GM23338 (cell line): ENCODE measurements around the gene DDX20. TPM values are rescaled to one million over a fixed set of nuclear protein-coding genes. Genes with fewer than 3 reads are reported as not detected.

Source experiments
- ATAC-seq: fragments of 200-7000 bp; cut with Tn5 transposase; 3 replicates; pipeline ENCODE4 v1.9.1; 2020
- DNase-seq: peaks from one replicate; pipeline ENCODE4 v3.0.0-alpha.2; 2015; ENCODE audit warnings: low spot score
- H2AFZ ChIP-seq: fragments of 200-600 bp; sonication (generic); 2 replicates; pipeline ENCODE4 v1.8.0; 2016; ENCODE audit warnings: antibody characterized with exemption, mild to moderate bottlenecking, moderate library complexity
- H3F3A ChIP-seq: fragments of 200-600 bp; sonication (generic); replicated peaks from 2 replicates; pipeline ENCODE4 v1.8.0; 2017; ENCODE audit warnings: antibody characterized with exemption, mixed run types, low read depth
- H3K27ac ChIP-seq: fragments of 200-600 bp; sonication (generic); 2 replicates; pipeline ENCODE4 v1.6.1; 2016; ENCODE audit warnings: low read depth
- H3K27me3 ChIP-seq: fragments of 200-600 bp; sonication (generic); 2 replicates; pipeline ENCODE4 v1.8.0; 2016; ENCODE audit warnings: mild to moderate bottlenecking, mixed run types, moderate library complexity; ENCODE audit not compliant: insufficient read depth
- H3K36me3 ChIP-seq: fragments of 200-600 bp; sonication (generic); 2 replicates; pipeline ENCODE4 v1.8.0; 2016; ENCODE audit warnings: mild to moderate bottlenecking; ENCODE audit not compliant: insufficient read depth
- H3K4me1 ChIP-seq: fragments of 200-600 bp; sonication (generic); 2 replicates; pipeline ENCODE4 v1.8.0; 2016; ENCODE audit warnings: mild to moderate bottlenecking, moderate library complexity; ENCODE audit not compliant: insufficient read depth
- H3K4me2 ChIP-seq: fragments of 200-600 bp; sonication (generic); 2 replicates; pipeline ENCODE4 v1.7.1; 2017; ENCODE audit warnings: mixed run types
- H3K4me3 ChIP-seq: fragments of 200-600 bp; sonication (generic); 2 replicates; pipeline ENCODE4 v1.6.1; 2016; ENCODE audit warnings: mixed run types
- H3K79me2 ChIP-seq: fragments of 200-600 bp; sonication (generic); replicated peaks from 2 replicates; pipeline ENCODE4 v1.8.0; 2017; ENCODE audit warnings: mild to moderate bottlenecking; ENCODE audit not compliant: insufficient read depth
- H3K9me2 ChIP-seq: fragments of 200-600 bp; sonication (generic); 2 replicates; pipeline ENCODE4 v1.8.0; 2017; ENCODE audit not compliant: insufficient read depth
- H4K20me1 ChIP-seq: fragments of 200-600 bp; sonication (generic); replicated peaks from 2 replicates; pipeline ENCODE4 v1.8.0; 2017; ENCODE audit warnings: mild to moderate bottlenecking; ENCODE audit not compliant: insufficient read depth
- H3K27ac Mint-ChIP-seq: 2 replicates; pipeline ENCODE4 v1.8.0; 2020; ENCODE audit warnings: inconsistent platforms, mild to moderate bottlenecking, moderate library complexity, mixed read lengths
- H3K27me3 Mint-ChIP-seq: 3 replicates; pipeline ENCODE4 v1.8.0; 2022; ENCODE audit warnings: low read depth, mild to moderate bottlenecking, moderate library complexity, mixed read lengths, inconsistent platforms; ENCODE audit not compliant: insufficient read depth, poor library complexity
- H3K36me3 Mint-ChIP-seq: 3 replicates; pipeline ENCODE4 v1.8.0; 2021; ENCODE audit warnings: low read depth, mild to moderate bottlenecking, inconsistent platforms, moderate library complexity, mixed read lengths
- H3K4me1 Mint-ChIP-seq: 3 replicates; pipeline ENCODE4 v1.8.0; 2020; ENCODE audit warnings: mild to moderate bottlenecking, inconsistent platforms, mixed read lengths
- H3K4me3 Mint-ChIP-seq: 3 replicates; pipeline ENCODE4 v1.8.0; 2021; ENCODE audit warnings: moderate library complexity, mild to moderate bottlenecking, inconsistent platforms, mixed read lengths
- H3K9me3 Mint-ChIP-seq: 3 replicates; pipeline ENCODE4 v1.8.0; 2020; ENCODE audit warnings: moderate library complexity, mild to moderate bottlenecking, inconsistent platforms, mixed read lengths
- EZH2 ChIP-seq: fragments of 200-600 bp; sonication (generic); IDR thresholded peaks from one replicate; pipeline ENCODE4 v1.8.0; 2017; ENCODE audit warnings: antibody characterized with exemption, mild to moderate bottlenecking, low read depth; ENCODE audit not compliant: unreplicated experiment
- EZH2phosphoT487 ChIP-seq: fragments of 200-600 bp; sonication (generic); IDR thresholded peaks from one replicate; pipeline ENCODE4 v1.8.1; 2018; ENCODE audit warnings: antibody characterized with exemption; ENCODE audit not compliant: unreplicated experiment
- JUNB ChIP-seq: IDR thresholded peaks from one replicate; pipeline ENCODE4 v1.6.1; 2016; ENCODE audit warnings: antibody characterized with exemption; ENCODE audit not compliant: unreplicated experiment
- NANOG ChIP-seq: IDR thresholded peaks from 2 replicates; pipeline ENCODE4 v1.6.1; 2016; ENCODE audit warnings: antibody characterized with exemption, borderline replicate concordance
- POLR2AphosphoS5 ChIP-seq: IDR thresholded peaks from 2 replicates; pipeline ENCODE4 v1.6.1; 2016; ENCODE audit warnings: antibody characterized with exemption, low read depth
- STAT1 ChIP-seq: IDR thresholded peaks from one replicate; pipeline ENCODE4 v1.6.1; 2016; ENCODE audit warnings: antibody characterized with exemption; ENCODE audit not compliant: unreplicated experiment
- ZNF114 ChIP-seq: fragments of 250-450 bp; sonication (Bioruptor Pico); IDR thresholded peaks from 2 replicates; pipeline ENCODE4 v1.5.0; 2020; ENCODE audit warnings: mild to moderate bottlenecking, moderate library complexity
- ZNF331 ChIP-seq: fragments of 250-450 bp; sonication (Bioruptor Pico); IDR thresholded peaks from 2 replicates; pipeline ENCODE4 v1.5.0; 2020; ENCODE audit warnings: low read depth, mild to moderate bottlenecking, moderate library complexity
- polyA plus RNA-seq: library from polyadenylated mRNA; unstranded; fragments of >200 nt; fragmentation: Nextera tagmentation; extraction: Ambion mirVana; gene quantifications from 2 replicates; pipeline ENCODE4 v1.2.1, GENCODE V29; 2016
- total RNA-seq: library from RNA; depleted of rRNA; stranded (reverse); fragments of >200 nt; shearing (Covaris generic); gene quantifications from 2 replicates; pipeline ENCODE4 v1.2.3, GENCODE V29; 2014
- TF ChIP-seq, protein P1 (sequence below), 2 experiments: fragments of 200-600 bp in 1 of 2; sonication (generic) in 1 of 2; conservative IDR thresholded peaks; 2 replicates each; pipeline versions ENCODE4 v1.5.1 to v1.6.1; 2016 to 2017; ENCODE audit warnings: antibody characterized with exemption in 2 of 2, low read depth in 2 of 2, mild to moderate bottlenecking in 2 of 2, moderate library complexity in 1 of 2
- TF ChIP-seq, protein P2 (sequence below): IDR thresholded peaks from one replicate; pipeline ENCODE4 v1.6.1; 2018; ENCODE audit warnings: antibody characterized with exemption; ENCODE audit not compliant: unreplicated experiment
- TF ChIP-seq, protein P3 (sequence below): IDR thresholded peaks from 2 replicates; pipeline ENCODE4 v1.6.1; 2016; ENCODE audit warnings: antibody characterized with exemption

Gene DDX20
- total and polyA plus RNA-seq, 2 experiments from 2014 or later: 11.9 to 54.4 TPM

DNA sequence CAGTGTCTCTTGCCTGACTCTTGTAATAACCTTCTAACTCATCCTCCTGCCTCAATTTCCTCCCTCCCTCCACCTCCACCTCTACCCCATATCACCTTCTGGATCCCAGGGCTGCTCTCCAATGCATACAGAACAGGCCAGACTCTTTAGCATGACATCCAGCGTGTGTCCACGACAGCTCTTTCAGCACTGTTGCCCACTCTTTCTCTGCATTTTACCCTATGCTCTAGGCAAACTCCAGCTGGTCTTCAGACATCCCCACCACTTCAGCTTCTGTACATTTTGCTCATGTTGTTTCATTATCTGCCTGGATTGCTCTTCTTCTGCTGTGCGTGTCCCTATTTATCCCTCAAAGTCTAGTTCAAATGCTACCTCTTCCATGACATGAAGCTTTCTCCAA lies 21.3 kb upstream of the DDX20 start:
- Histone ChIP-seq H2AFZ (no peak overlapping the region), H3K27me3 (no peaks in the 10 kb centered on the region), H3K36me3 (no peaks in the 10 kb centered on the region), H3K79me2 (peaks cover 48% of the 10 kb centered on the region), H3K4me3 (no peak overlapping the region), H3K9me2 (no peaks in the 10 kb centered on the region), H4K20me1 (peaks cover 18% of the 10 kb centered on the region), H3K4me2 (no peak overlapping the region), H3F3A (peaks cover 18% of the 10 kb centered on the region), H3K27ac (no peak overlapping the region), H3K4me1 (peaks cover 45% of the 10 kb centered on the region)
- Mint-ChIP-seq H3K27me3 (peaks cover 9% of the 10 kb centered on the region), H3K27ac (no peak overlapping the region), H3K36me3 (peaks cover 7% of the 10 kb centered on the region; the same call in 1 of the 3 replicates), H3K9me3 (no peaks in the 10 kb centered on the region; the same call in 2 of the 3 replicates), H3K4me1 (peaks cover 22% of the 10 kb centered on the region), H3K4me3 (no peak overlapping the region)
- ATAC-seq (no peak), DNase-seq (no peak)
- TF ChIP-seq EZH2 (no peak), NANOG (no peak), JUNB (no peak), EZH2phosphoT487 (no peak)
- TF ChIP-seq, protein P1, sequence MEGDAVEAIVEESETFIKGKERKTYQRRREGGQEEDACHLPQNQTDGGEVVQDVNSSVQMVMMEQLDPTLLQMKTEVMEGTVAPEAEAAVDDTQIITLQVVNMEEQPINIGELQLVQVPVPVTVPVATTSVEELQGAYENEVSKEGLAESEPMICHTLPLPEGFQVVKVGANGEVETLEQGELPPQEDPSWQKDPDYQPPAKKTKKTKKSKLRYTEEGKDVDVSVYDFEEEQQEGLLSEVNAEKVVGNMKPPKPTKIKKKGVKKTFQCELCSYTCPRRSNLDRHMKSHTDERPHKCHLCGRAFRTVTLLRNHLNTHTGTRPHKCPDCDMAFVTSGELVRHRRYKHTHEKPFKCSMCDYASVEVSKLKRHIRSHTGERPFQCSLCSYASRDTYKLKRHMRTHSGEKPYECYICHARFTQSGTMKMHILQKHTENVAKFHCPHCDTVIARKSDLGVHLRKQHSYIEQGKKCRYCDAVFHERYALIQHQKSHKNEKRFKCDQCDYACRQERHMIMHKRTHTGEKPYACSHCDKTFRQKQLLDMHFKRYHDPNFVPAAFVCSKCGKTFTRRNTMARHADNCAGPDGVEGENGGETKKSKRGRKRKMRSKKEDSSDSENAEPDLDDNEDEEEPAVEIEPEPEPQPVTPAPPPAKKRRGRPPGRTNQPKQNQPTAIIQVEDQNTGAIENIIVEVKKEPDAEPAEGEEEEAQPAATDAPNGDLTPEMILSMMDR (conservative IDR thresholded peaks at IDR 0.05; ENCODE audit: low read depth in 2 of 2): no peak

DNA sequence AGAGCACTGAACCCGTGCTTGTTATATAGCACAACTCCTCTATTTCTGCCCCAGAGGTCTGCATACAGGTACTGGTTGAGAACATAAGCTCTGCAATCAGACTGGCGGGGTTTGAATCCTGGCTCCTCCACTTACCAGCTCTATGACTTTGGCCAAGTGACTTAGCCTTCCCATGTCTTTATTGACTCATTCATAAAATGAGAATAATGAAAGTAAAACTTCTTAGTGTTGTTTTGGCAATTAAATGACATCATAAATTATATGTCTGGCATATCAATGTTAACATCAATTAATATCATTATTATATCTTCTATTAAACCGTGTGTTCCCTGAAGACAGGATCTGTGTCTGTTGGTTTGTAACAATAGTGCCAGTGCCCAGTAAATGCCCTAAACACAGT lies 20.8 kb upstream of the DDX20 start:
- Histone ChIP-seq H2AFZ (no peak overlapping the region), H3K9me2 (no peaks in the 10 kb centered on the region), H4K20me1 (peaks cover 18% of the 10 kb centered on the region), H3K4me1 (peaks cover 45% of the 10 kb centered on the region), H3K27me3 (no peaks in the 10 kb centered on the region), H3F3A (peaks cover 22% of the 10 kb centered on the region), H3K36me3 (no peaks in the 10 kb centered on the region), H3K4me3 (no peak overlapping the region), H3K79me2 (peaks cover 48% of the 10 kb centered on the region), H3K4me2 (peak overlapping the region; percentile 95; the same call in 1 of the 2 replicates), H3K27ac (no peak overlapping the region)
- ATAC-seq: no peak
- H3K27me3 Mint-ChIP-seq: peaks cover 9% of the 10 kb centered on the region
- no peak for DNase-seq
- no peak overlapping the region for H3K4me3 Mint-ChIP-seq
- H3K4me1 Mint-ChIP-seq: peaks cover 18% of the 10 kb centered on the region
- H3K27ac Mint-ChIP-seq: no peak overlapping the region
- no peaks in the 10 kb centered on the region; the same call in 2 of the 3 replicates for H3K9me3 Mint-ChIP-seq
- no peak for TF ChIP-seq POLR2AphosphoS5
- no peak for TF ChIP-seq NANOG
- peaks cover 7% of the 10 kb centered on the region; the same call in 1 of the 3 replicates for H3K36me3 Mint-ChIP-seq

DNA sequence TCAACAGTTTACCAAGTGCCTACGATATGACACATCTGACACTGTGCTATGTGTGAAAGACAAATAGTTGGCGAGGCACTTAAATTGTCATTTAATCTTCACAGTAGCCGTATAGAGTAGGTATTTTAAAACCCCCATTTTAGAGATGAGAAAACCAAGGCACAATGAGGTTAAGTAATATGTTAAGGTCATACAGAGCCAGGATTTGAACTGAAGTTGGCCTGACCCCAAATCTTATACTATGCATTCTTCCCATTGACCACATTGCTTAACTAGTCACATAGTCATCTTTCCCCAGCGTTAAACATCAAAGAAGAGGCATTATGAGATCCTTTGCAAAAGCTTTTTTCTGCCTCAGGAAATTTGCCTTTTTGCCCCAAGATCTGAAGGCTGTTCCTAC lies 20.4 kb upstream of the DDX20 start:
- no peak overlapping the region for H2AFZ ChIP-seq
- H3K4me3 ChIP-seq: peak overlapping the region; percentile 95
- peaks cover 9% of the 10 kb centered on the region for H3K27me3 Mint-ChIP-seq
- no peak overlapping the region for H3K27ac Mint-ChIP-seq
- 0 out of 2 replicates have a peak overlapping the region, but pooled peaks have one; percentile 53 for H3K27ac ChIP-seq
- H3K4me2 ChIP-seq: peak overlapping the region; percentile 95
- no peaks in the 10 kb centered on the region; the same call in 2 of the 3 replicates for H3K9me3 Mint-ChIP-seq
- peaks cover 45% of the 10 kb centered on the region for H3K4me1 ChIP-seq
- DNase-seq (no peak), ATAC-seq (no peak)
- H3K9me2 ChIP-seq: no peaks in the 10 kb centered on the region
- peaks cover 17% of the 10 kb centered on the region for H4K20me1 ChIP-seq
- H3K4me1 Mint-ChIP-seq: peaks cover 14% of the 10 kb centered on the region
- H3K27me3 ChIP-seq: no peaks in the 10 kb centered on the region
- peaks cover 7% of the 10 kb centered on the region; the same call in 1 of the 3 replicates for H3K36me3 Mint-ChIP-seq
- H3K79me2 ChIP-seq: peaks cover 46% of the 10 kb centered on the region
- peaks cover 26% of the 10 kb centered on the region for H3F3A ChIP-seq
- no peak overlapping the region for H3K4me3 Mint-ChIP-seq
- no peaks in the 10 kb centered on the region for H3K36me3 ChIP-seq
- TF ChIP-seq EZH2: no peak
- TF ChIP-seq STAT1: no peak
- no peak; the same call in 1 of the 2 replicates for TF ChIP-seq POLR2AphosphoS5
- TF ChIP-seq, protein P1 (conservative IDR thresholded peaks at IDR 0.05; ENCODE audit: low read depth in 2 of 2): no peak
- TF ChIP-seq, protein P2, sequence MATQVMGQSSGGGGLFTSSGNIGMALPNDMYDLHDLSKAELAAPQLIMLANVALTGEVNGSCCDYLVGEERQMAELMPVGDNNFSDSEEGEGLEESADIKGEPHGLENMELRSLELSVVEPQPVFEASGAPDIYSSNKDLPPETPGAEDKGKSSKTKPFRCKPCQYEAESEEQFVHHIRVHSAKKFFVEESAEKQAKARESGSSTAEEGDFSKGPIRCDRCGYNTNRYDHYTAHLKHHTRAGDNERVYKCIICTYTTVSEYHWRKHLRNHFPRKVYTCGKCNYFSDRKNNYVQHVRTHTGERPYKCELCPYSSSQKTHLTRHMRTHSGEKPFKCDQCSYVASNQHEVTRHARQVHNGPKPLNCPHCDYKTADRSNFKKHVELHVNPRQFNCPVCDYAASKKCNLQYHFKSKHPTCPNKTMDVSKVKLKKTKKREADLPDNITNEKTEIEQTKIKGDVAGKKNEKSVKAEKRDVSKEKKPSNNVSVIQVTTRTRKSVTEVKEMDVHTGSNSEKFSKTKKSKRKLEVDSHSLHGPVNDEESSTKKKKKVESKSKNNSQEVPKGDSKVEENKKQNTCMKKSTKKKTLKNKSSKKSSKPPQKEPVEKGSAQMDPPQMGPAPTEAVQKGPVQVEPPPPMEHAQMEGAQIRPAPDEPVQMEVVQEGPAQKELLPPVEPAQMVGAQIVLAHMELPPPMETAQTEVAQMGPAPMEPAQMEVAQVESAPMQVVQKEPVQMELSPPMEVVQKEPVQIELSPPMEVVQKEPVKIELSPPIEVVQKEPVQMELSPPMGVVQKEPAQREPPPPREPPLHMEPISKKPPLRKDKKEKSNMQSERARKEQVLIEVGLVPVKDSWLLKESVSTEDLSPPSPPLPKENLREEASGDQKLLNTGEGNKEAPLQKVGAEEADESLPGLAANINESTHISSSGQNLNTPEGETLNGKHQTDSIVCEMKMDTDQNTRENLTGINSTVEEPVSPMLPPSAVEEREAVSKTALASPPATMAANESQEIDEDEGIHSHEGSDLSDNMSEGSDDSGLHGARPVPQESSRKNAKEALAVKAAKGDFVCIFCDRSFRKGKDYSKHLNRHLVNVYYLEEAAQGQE: no peak
- TF ChIP-seq ZNF114 (CRISPR knock-in tag): no peak
- TF ChIP-seq, protein P3, sequence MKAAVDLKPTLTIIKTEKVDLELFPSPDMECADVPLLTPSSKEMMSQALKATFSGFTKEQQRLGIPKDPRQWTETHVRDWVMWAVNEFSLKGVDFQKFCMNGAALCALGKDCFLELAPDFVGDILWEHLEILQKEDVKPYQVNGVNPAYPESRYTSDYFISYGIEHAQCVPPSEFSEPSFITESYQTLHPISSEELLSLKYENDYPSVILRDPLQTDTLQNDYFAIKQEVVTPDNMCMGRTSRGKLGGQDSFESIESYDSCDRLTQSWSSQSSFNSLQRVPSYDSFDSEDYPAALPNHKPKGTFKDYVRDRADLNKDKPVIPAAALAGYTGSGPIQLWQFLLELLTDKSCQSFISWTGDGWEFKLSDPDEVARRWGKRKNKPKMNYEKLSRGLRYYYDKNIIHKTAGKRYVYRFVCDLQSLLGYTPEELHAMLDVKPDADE: no peak
- TF ChIP-seq ZNF331: no peak
